Fibroblast of skin of abdomen (primary cell): ENCODE results near the gene KRT6C. TPM values are rescaled to one million over a fixed set of nuclear protein-coding genes. Genes with fewer than 3 reads are reported as not detected.
"Not testable (repeated sequence)": the region's sequence is repeated elsewhere in the genome, so short reads cannot be mapped to it uniquely, and the experiment has no call there.

Experiments used
- DNase-seq: peaks from one replicate; pipeline ENCODE4 v3.0.0-alpha.2; 2013
- polyA plus RNA-seq, 2 experiments: library from polyadenylated mRNA; unstranded; fragments of 120-200 nt; gene quantifications; one replicate each; pipeline ENCODE4 v1.2.1, GENCODE V29; 2013; ENCODE audit not compliant: insufficient read length in 2 of 2

The KRT6C gene
- not detected for polyA plus RNA-seq (2013, experiment 1 of 2; ENCODE audit: insufficient read length)
- polyA plus RNA-seq (2013, experiment 2 of 2; ENCODE audit: insufficient read length), result not detected

- no peak for DNase-seq
Observed at GRCh38 chr12:52473768-52474167, at the start of gene KRT6C. Gene KRT6C, minus strand, starts transcription at chr12:52473805. Its CDS starts 68 bp downstream, at chr12:52473737.

GRCh38 chr12:52522346-52523011 is 48.9 kb upstream of the KRT6C start:
- DNase-seq, result peak; percentile 17

GRCh38 chr12:52521568-52522266 is 48.1 kb upstream of the KRT6C start:
- peak; percentile 75 for DNase-seq

- peak; percentile 36 for DNase-seq
Observed at GRCh38 chr12:52521175-52521567, 47.6 kb upstream of the KRT6C start.

GRCh38 chr12:52519826-52520662 is 46.4 kb upstream of the KRT6C start, which contains the start of gene KRT5:
Gene KRT5, minus strand, starts transcription at chr12:52520394. Its CDS starts 98 bp downstream, at chr12:52520296.
- no peak for DNase-seq

- no peak for DNase-seq
Observed at GRCh38 chr12:52519387-52519703, 45.7 kb upstream of the KRT6C start.

GRCh38 chr12:52518574-52519386 is 45.2 kb upstream of the KRT6C start:
- no peak for DNase-seq

- no peak for DNase-seq
Observed at GRCh38 chr12:52517888-52518287, 44.3 kb upstream of the KRT6C start.

GRCh38 chr12:52517005-52517835 is 43.6 kb upstream of the KRT6C start:
- no peak for DNase-seq

- no peak for DNase-seq
Observed at GRCh38 chr12:52515927-52516831, 42.6 kb upstream of the KRT6C start.

- no peak for DNase-seq
Observed at GRCh38 chr12:52515319-52515646, 41.7 kb upstream of the KRT6C start.

GRCh38 chr12:52514471-52515318 is 41.1 kb upstream of the KRT6C start:
- DNase-seq, result no peak

GRCh38 chr12:52513736-52514135 is 40.1 kb upstream of the KRT6C start:
- no peak for DNase-seq

- no peak for DNase-seq
Observed at GRCh38 chr12:52508211-52508610, 34.6 kb upstream of the KRT6C start.

- peak; percentile 76 for DNase-seq
Observed at GRCh38 chr12:52506858-52507715, 33.5 kb upstream of the KRT6C start.

- DNase-seq, result no peak
Observed at GRCh38 chr12:52502877-52503276, 29.3 kb upstream of the KRT6C start.

- DNase-seq, result no peak
Observed at GRCh38 chr12:52501490-52501889, 27.9 kb upstream of the KRT6C start.

- DNase-seq, result not testable (repeated sequence)
Observed at GRCh38 chr12:52500574-52500973, 27.0 kb upstream of the KRT6C start.
